NB4 (cell line): ENCODE data around the gene CCDC40.
A peak's percentile ranks its signal among the peaks of the same experiment; 100 is the strongest.

ENCODE experiments used
- POLR2A ChIP-seq: IDR thresholded peaks from 2 replicates; pipeline ENCODE4 v1.6.1; 2011; ENCODE audit warnings: mild to moderate bottlenecking; ENCODE audit not compliant: insufficient read length; ENCODE audit errors: extremely low read depth
- TF ChIP-seq, protein P1 (sequence below): IDR thresholded peaks from one replicate; pipeline ENCODE4 v1.5.1; 2012; ENCODE audit warnings: low read depth, low read length

DNA sequence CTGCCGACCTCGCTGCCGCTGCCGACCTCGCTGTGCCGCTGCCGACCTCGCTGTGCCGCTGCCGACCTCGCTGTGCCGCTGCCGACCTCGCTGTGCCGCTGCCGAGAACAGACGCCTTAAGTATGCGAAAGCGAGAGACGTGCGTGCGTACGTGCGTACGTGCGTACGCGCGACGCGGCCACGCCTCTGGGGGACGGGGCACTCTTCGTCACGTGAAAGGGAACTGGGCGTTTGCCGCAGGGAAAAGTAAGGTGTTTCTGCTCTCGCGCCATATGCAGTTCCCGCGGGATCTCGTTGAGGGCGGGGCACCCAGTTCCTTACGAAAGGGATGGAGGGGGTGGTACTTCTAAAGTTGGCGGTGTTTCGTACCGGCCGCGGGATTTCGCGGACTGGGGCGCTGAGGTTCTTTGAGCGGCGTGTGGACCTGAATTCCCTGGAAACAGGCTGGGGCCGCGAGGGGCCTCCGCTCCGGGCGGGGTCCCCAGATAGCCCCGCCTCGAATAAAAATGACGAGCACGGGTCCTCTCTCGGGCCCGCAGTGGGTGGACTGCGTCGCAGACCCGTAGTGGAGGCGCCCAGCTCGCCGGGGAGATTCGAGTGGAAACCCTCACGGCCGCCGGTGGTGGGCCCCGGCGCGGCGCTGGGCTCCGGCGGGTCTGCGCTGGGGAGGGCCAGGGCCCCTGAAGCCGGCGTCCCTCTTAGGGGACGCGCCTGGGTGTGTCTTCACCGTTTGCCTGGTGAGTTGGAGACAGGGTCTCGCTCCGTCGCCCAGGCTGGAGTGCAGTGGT is 110.8 kb downstream of the CCDC40 start, which contains the start of gene EIF4A3:
- TF ChIP-seq, protein P1, sequence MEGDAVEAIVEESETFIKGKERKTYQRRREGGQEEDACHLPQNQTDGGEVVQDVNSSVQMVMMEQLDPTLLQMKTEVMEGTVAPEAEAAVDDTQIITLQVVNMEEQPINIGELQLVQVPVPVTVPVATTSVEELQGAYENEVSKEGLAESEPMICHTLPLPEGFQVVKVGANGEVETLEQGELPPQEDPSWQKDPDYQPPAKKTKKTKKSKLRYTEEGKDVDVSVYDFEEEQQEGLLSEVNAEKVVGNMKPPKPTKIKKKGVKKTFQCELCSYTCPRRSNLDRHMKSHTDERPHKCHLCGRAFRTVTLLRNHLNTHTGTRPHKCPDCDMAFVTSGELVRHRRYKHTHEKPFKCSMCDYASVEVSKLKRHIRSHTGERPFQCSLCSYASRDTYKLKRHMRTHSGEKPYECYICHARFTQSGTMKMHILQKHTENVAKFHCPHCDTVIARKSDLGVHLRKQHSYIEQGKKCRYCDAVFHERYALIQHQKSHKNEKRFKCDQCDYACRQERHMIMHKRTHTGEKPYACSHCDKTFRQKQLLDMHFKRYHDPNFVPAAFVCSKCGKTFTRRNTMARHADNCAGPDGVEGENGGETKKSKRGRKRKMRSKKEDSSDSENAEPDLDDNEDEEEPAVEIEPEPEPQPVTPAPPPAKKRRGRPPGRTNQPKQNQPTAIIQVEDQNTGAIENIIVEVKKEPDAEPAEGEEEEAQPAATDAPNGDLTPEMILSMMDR = no peak
- TF ChIP-seq POLR2A = peak; percentile 62
